ENCODE measurements around the gene LONP2.

DNA sequence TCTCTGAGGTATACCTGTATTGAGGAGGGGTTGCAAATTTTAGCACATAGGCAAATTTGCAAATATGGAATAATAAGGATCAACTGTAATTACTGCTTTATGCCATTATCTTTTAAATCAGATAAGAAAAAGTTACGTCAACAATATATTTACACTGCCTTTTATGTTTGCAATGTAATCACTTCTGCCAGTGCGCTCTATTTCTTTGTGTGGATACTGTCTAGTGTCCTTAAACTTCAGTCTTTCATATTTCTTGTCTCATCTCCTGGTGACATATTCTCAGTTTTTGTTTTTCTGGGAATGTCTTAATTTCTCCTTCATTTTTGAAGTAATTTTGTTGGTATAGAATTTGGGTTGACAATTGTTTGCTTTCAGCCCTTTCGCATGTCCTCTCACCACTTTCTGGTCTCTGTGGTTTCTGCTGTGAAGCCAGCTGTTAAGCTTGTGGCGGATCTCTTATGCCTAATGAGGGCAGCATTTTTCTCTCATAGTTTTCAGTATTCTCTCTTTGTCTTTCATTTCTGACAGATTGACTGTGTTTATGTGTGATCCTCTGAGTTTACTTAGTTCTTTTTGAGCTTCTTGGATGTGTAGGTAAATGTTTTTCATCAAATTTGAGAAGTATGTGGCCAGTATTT, 40.8 kb downstream of the LONP2 start:
- TF ChIP-seq CTCF (conservative IDR thresholded peaks at IDR 0.05) (no peak; the same call in 1 of the 2 replicates), ZFX (IDR thresholded peaks at IDR 0.05) (no peak)
